ENCODE results near the gene ANGPTL7. TPM values are rescaled to one million over a fixed set of nuclear protein-coding genes. Genes with fewer than 3 reads are reported as not detected.

The ANGPTL7 gene
- total RNA-seq, 1 experiment from 2014 or later, result not detected

GRCh38 chr1:11214698-11215380 is 25.7 kb downstream of the ANGPTL7 start:
- ChIA-PET CTCF (no interaction called here), POLR2A (interaction anchor here (0.6 kb wide), 1 partner anchor 207 kb away, joined by 3 read pairs; no protein-coding TSS in a partner anchor)
- TF ChIP-seq USF2 (CRISPR knock-in tag; IDR thresholded peaks at IDR 0.05) (no peak), CREB1 (CRISPR knock-in tag; IDR thresholded peaks at IDR 0.05) (no peak), E2F5 (CRISPR knock-in tag; IDR thresholded peaks at IDR 0.05) (no peak), TEAD4 (CRISPR knock-in tag; IDR thresholded peaks at IDR 0.05) (no peak)
- Mint-ChIP-seq H3K9me3 (no peaks in the 10 kb centered on the region), H3K36me3 (peaks cover 72% of the 10 kb centered on the region), H3K27me3 (ENCODE audit: low read depth) (no peaks in the 10 kb centered on the region), H3K27ac (no peak overlapping the region), H3K4me3 (no peak overlapping the region), H3K4me1 (no peaks in the 10 kb centered on the region)
- ATAC-seq, result no peak
- no peak for DNase-seq (ENCODE audit: low spot score)

GRCh38 chr1:11215381-11216005 is 26.3 kb downstream of the ANGPTL7 start:
- Mint-ChIP-seq H3K9me3 (no peaks in the 10 kb centered on the region), H3K4me3 (no peak overlapping the region), H3K27me3 (ENCODE audit: low read depth) (no peaks in the 10 kb centered on the region), H3K36me3 (peaks cover 71% of the 10 kb centered on the region), H3K4me1 (no peaks in the 10 kb centered on the region), H3K27ac (no peak overlapping the region)
- CTCF ChIA-PET, result no interaction called here
- POLR2A ChIA-PET, result interaction anchor here (0.6 kb wide), 2 partner anchors 148 to 206 kb away, joined by 3 read pairs; no protein-coding TSS in a partner anchor
- ATAC-seq (no peak), DNase-seq (ENCODE audit: low spot score) (no peak)
- no peak for TF ChIP-seq ZNF532 (CRISPR knock-in tag; IDR thresholded peaks at IDR 0.05; ENCODE audit: borderline replicate concordance)
- TF ChIP-seq CTCF (IDR thresholded peaks at IDR 0.05), result no peak
- TF ChIP-seq HMGA2 (CRISPR knock-in tag; IDR thresholded peaks at IDR 0.05), result no peak
- TF ChIP-seq ZNF416 (CRISPR knock-in tag; IDR thresholded peaks at IDR 0.05), result no peak
- TF ChIP-seq AFF4 (CRISPR knock-in tag; IDR thresholded peaks at IDR 0.05; ENCODE audit: borderline replicate concordance), result no peak
- TF ChIP-seq SMAD3 (CRISPR knock-in tag; IDR thresholded peaks at IDR 0.05; ENCODE audit: borderline replicate concordance), result no peak
- TF ChIP-seq E2F1 (CRISPR knock-in tag; IDR thresholded peaks at IDR 0.05), result no peak
- TF ChIP-seq JAZF1 (CRISPR knock-in tag; IDR thresholded peaks at IDR 0.05), result no peak
- no peak for TF ChIP-seq NFYB (CRISPR knock-in tag; conservative IDR thresholded peaks at IDR 0.05; ENCODE audit: low read depth)
- TF ChIP-seq MXD4 (CRISPR knock-in tag; IDR thresholded peaks at IDR 0.05; ENCODE audit: borderline replicate concordance), result no peak
- no peak for TF ChIP-seq FOXP1 (CRISPR knock-in tag; IDR thresholded peaks at IDR 0.05; ENCODE audit: borderline replicate concordance)
- TF ChIP-seq ZNF219 (CRISPR knock-in tag; IDR thresholded peaks at IDR 0.05; ENCODE audit: borderline replicate concordance), result no peak

Measured in WTC11 (cell line).